GM12878 (cell line): ENCODE results near the gene RPL21. TPM values are rescaled to one million over a fixed set of nuclear protein-coding genes. Genes with fewer than 3 reads are reported as not detected.

ENCODE experiments used
- ATAC-seq: fragments of 200-7000 bp; cut with Tn5 transposase; 3 replicates; pipeline ENCODE4 v1.9.1; 2020; ENCODE audit warnings: mild to moderate bottlenecking, moderate library complexity
- BruUV-seq: library from RNA; stranded (reverse); fragments of 400-500 nt; replicated peaks from 2 replicates; lab custom pipeline; 2021; lab: Mats Ljungman, UMichigan
- CTCF ChIA-PET: fragments of 300-600 bp; sonication (Branson Sonifier 250); formaldehyde crosslinking; extraction: SDS; loops from one replicate; lab custom pipeline; 2021; ENCODE audit warnings: inconsistent platforms; lab: Yijun Ruan, JAX
- POLR2A ChIA-PET: fragments of 350-600 bp; formaldehyde crosslinking; extraction: SDS; loops from one replicate; lab custom pipeline; 2021; ENCODE audit warnings: inconsistent platforms; lab: Charles Lee
- RAD21 ChIA-PET: fragments of 300-600 bp; sonication (Branson Sonifier 250); formaldehyde crosslinking; loops from one replicate; lab custom pipeline; 2023; ENCODE audit warnings: antibody characterized with exemption; ENCODE audit not compliant: unreplicated experiment; lab: Charles Lee
- SMC1A ChIA-PET: fragments of 300-600 bp; sonication (Branson Sonifier 250); formaldehyde crosslinking; loops from one replicate; lab custom pipeline; 2023; ENCODE audit not compliant: unreplicated experiment, uncharacterized antibody; lab: Charles Lee
- DNase-seq: peaks from one replicate; pipeline ENCODE4 v3.0.0-alpha.2; 2011; ENCODE audit warnings: low read depth, low spot score
- FAIRE-seq: peaks from 3 replicates; lab custom pipeline; 2011; peaks lifted over from hg19 to GRCh38; lab: Jason Lieb, UNC
- H2AFZ ChIP-seq: 2 replicates; pipeline ENCODE4 v1.6.0; 2011; ENCODE audit warnings: low read depth, low read length, control low read depth; ENCODE audit not compliant: control insufficient read depth
- H3K27ac ChIP-seq: 2 replicates; pipeline ENCODE4 v1.5.1; 2011; ENCODE audit warnings: control low read depth; ENCODE audit not compliant: control insufficient read depth, insufficient read depth
- H3K27me3 ChIP-seq, 2 experiments: replicated peaks in 1 of 2; 2 replicates each; pipeline versions ENCODE4 v1.6.0 to v1.6.1; 2011; ENCODE audit warnings: low read length in 1 of 2; ENCODE audit not compliant: control insufficient read depth in 2 of 2, insufficient read depth in 2 of 2
- H3K36me3 ChIP-seq, 2 experiments: 2 replicates each; pipeline ENCODE4 v1.5.1; 2011; ENCODE audit warnings: low read length in 1 of 2; ENCODE audit not compliant: control insufficient read depth in 2 of 2, insufficient read depth in 2 of 2
- H3K4me1 ChIP-seq: 2 replicates; pipeline ENCODE4 v1.6.1; 2011; ENCODE audit warnings: mild to moderate bottlenecking, low read length, moderate library complexity, mixed read lengths; ENCODE audit not compliant: control insufficient read depth, insufficient read depth
- H3K4me2 ChIP-seq: 2 replicates; pipeline ENCODE4 v1.6.0; 2011; ENCODE audit warnings: control low read depth; ENCODE audit not compliant: control insufficient read depth, insufficient read depth
- H3K4me3 ChIP-seq: fragments of 200-600 bp; sonication (generic); 2 replicates; pipeline ENCODE4 v1.5.1; 2016
- H3K79me2 ChIP-seq: 2 replicates; pipeline ENCODE4 v1.6.0; 2011; ENCODE audit warnings: low read length; ENCODE audit not compliant: control insufficient read depth, insufficient read depth
- H3K9ac ChIP-seq: 2 replicates; pipeline ENCODE4 v1.8.0; 2011; ENCODE audit warnings: low read length, control low read depth, mixed read lengths; ENCODE audit not compliant: control insufficient read depth, insufficient read depth
- H3K9me3 ChIP-seq: replicated peaks from 3 replicates; pipeline ENCODE4 v1.5.1; 2011; ENCODE audit warnings: mild to moderate bottlenecking, low read length; ENCODE audit not compliant: control insufficient read depth, insufficient read depth
- H4K20me1 ChIP-seq: 2 replicates; pipeline ENCODE4 v1.6.0; 2011; ENCODE audit not compliant: control insufficient read depth, insufficient read depth
- BHLHE40 ChIP-seq, 2 experiments: fragments of 450-650 bp in 1 of 2; IDR thresholded peaks; 2 replicates each; pipeline ENCODE4 v1.6.1; 2011 to 2017; ENCODE audit warnings: low read depth in 2 of 2, borderline replicate concordance in 1 of 2, improper control_type of control experiment in 1 of 2, low read length in 1 of 2, mild to moderate bottlenecking in 1 of 2
- CHD4 ChIP-seq: fragments of 200-600 bp; sonication (generic); IDR thresholded peaks from 2 replicates; pipeline ENCODE4 v1.6.1; 2016; ENCODE audit warnings: mild to moderate bottlenecking
- GATAD2B ChIP-seq: fragments of 450-650 bp; conservative IDR thresholded peaks from 2 replicates; pipeline ENCODE4 v1.6.1; 2017; ENCODE audit warnings: low read depth, mild to moderate bottlenecking, moderate library complexity
- IKZF1 ChIP-seq: fragments of 450-650 bp; conservative IDR thresholded peaks from 2 replicates; pipeline ENCODE4 v1.6.1; 2017; ENCODE audit warnings: antibody characterized with exemption, mild to moderate bottlenecking
- JUNB ChIP-seq: IDR thresholded peaks from 2 replicates; pipeline ENCODE4 v1.6.1; 2016; ENCODE audit warnings: antibody characterized with exemption, mild to moderate bottlenecking
- JUND ChIP-seq: IDR thresholded peaks from 2 replicates; pipeline ENCODE4 v1.6.1; 2012; ENCODE audit warnings: low read depth, mild to moderate bottlenecking, low read length, improper control_type of control experiment, moderate library complexity
- KLF5 ChIP-seq: fragments of 450-650 bp; IDR thresholded peaks from 2 replicates; pipeline ENCODE4 v1.6.1; 2014; ENCODE audit warnings: mild to moderate bottlenecking; ENCODE audit not compliant: partially characterized antibody
- LARP7 ChIP-seq: fragments of 450-650 bp; IDR thresholded peaks from 2 replicates; pipeline ENCODE4 v1.6.1; 2017; ENCODE audit warnings: mild to moderate bottlenecking
- NR2F1 ChIP-seq: fragments of 450-650 bp; conservative IDR thresholded peaks from 2 replicates; pipeline ENCODE4 v1.6.1; 2017; ENCODE audit warnings: mild to moderate bottlenecking
- RAD21 ChIP-seq: IDR thresholded peaks from 2 replicates; pipeline ENCODE4 v1.6.1; 2011; ENCODE audit warnings: mild to moderate bottlenecking, low read depth, low read length, moderate library complexity; ENCODE audit not compliant: insufficient read depth
- RUNX3 ChIP-seq: IDR thresholded peaks from 2 replicates; pipeline ENCODE4 v1.6.1; 2012; ENCODE audit warnings: low read length, inconsistent platforms
- SIN3A ChIP-seq: IDR thresholded peaks from 2 replicates; pipeline ENCODE4 v1.6.1; 2012; ENCODE audit warnings: low read depth, low read length, improper control_type of control experiment
- SIX5 ChIP-seq: IDR thresholded peaks from 2 replicates; pipeline ENCODE4 v1.6.1; 2011; ENCODE audit warnings: mild to moderate bottlenecking, low read depth, low read length, moderate library complexity; ENCODE audit not compliant: severe bottlenecking
- SMC3 ChIP-seq: IDR thresholded peaks from 2 replicates; pipeline ENCODE4 v1.6.1; 2011; ENCODE audit warnings: low read length, improper control_type of control experiment, borderline replicate concordance
- TCF7 ChIP-seq: IDR thresholded peaks from 2 replicates; pipeline ENCODE4 v1.6.1; 2014; ENCODE audit warnings: antibody characterized with exemption, borderline replicate concordance
- WGBS: methylation state at CpG from one replicate; pipeline ENCODE4 v1.1.6; 2016; ENCODE audit warnings: low lambda C conversion rate; ENCODE audit not compliant: insufficient replicate concordance, insufficient coverage; ENCODE audit errors: missing lambda C conversion rate; 5-methylcytosine and 5-hydroxymethylcytosine counted together
- in situ Hi-C: fragments of 300-500 bp; cut with MboI; formaldehyde crosslinking; loops from 9 replicates; pipeline ENCODE4 v1.14.3; 2018; ENCODE audit warnings: mixed read lengths
- intact Hi-C: fragments of 100-400 bp; cut with micrococcal nuclease; formaldehyde crosslinking; loops from one replicate; pipeline ENCODE4 v1.14.2; 2022; ENCODE audit not compliant: unreplicated experiment
- polyA plus RNA-seq, 11 experiments: library from polyadenylated mRNA; depleted of rRNA in 4 of 11; unstranded in 6 of 11; stranded (reverse) in 5 of 11; fragments of >200 nt; fragmentation: Nextera tagmentation in 4 of 11; fragmentation: Illumina TruSeq in 1 of 11; extraction: Ambion mirVana in 4 of 11; extraction: Trizol in 1 of 11; gene quantifications; 1 replicate in 1 of 11; 2 replicates in 10 of 11; pipeline versions ENCODE4 v1.2.1 to v1.2.3, GENCODE V29; 2011 to 2016; ENCODE audit warnings: inconsistent platforms in 2 of 11, missing spikeins in 2 of 11, low read depth in 1 of 11
- total RNA-seq, 4 experiments: library from RNA; depleted of rRNA in 3 of 4; stranded (reverse); fragments of >200 nt in 3 of 4; fragmentation: Illumina TruSeq in 1 of 4; extraction: Trizol in 1 of 4; gene quantifications; 2 replicates each; pipeline versions ENCODE4 v1.2.1 to v1.2.3, GENCODE V29; 2013 to 2021
- TF ChIP-seq, protein P1 (sequence below), 3 experiments: IDR thresholded peaks in 2 of 3; conservative IDR thresholded peaks in 1 of 3; 2 replicates each; pipeline ENCODE4 v1.5.1; 2011; ENCODE audit warnings: low read depth in 3 of 3, low read length in 3 of 3, mild to moderate bottlenecking in 3 of 3, control low read depth in 2 of 3, moderate library complexity in 2 of 3, inconsistent platforms in 1 of 3, mixed read lengths in 1 of 3; ENCODE audit not compliant: control insufficient read depth in 2 of 3, insufficient read depth in 1 of 3; ENCODE audit errors: extremely low read depth in 1 of 3
- TF ChIP-seq, protein P2 (sequence below): IDR thresholded peaks from 2 replicates; pipeline ENCODE4 v1.6.1; 2011; ENCODE audit warnings: mild to moderate bottlenecking, low read depth, low read length, moderate library complexity; ENCODE audit not compliant: insufficient replicate concordance

The RPL21 gene
- total and polyA plus RNA-seq, 10 of the 15 experiments (the other 5 are each of a cell fraction or from before 2014, with no cell fraction given): 817 to 9,760 (median 1,698) TPM

DNA sequence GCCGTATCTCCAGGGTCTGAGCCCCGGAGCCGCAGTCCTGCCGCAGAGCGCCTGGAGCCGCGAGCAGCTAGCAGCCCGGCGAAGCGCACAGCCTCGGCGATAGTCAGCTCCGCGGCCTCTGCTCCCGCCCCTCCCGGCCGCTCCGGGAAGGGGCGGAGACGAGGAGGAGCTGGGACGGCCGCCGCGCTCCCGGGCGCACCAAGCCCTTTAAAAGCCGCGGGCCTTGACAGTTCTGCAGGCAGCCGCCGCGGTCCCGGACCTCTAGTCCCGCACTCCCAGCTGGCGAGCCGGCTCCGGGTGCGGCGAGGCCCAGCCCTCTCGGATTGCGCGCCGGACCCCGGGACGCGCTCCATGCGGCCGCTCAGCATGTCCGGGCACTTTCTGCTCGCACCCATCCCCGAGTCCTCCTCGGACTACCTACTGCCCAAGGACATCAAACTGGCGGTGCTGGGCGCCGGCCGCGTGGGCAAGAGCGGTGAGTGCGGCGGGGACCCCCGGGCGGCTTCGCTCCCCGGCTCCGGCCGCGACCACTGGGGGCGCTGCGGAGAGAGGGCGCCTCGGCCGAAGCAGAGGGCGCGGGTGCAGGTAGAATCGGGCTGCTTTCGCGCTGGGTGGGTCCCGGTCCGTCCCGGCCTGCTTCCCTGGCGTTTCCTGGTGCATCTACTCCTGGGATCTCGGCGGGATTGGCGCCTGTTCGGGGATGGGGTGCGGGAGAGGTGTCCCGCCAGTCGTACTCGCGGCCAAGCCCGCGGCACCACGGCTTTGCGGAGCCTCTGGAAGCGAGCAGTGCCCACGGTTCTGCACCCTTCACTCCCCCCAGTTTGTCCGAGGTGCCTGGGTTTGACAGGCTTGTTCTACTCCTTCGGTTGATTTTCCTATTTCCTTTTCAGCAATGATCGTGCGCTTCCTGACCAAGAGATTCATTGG is 19.5 kb downstream of the RPL21 start, which contains the start of gene RASL11A:
TSS of gene RASL11A (plus strand) at position 237 of the 927 bp plus-strand sequence. CDS start at position 352, 115 bp downstream.
- Histone ChIP-seq H3K4me2 (peak within 1 kb of the TSS; percentile 99), H2AFZ (peak within 1 kb of the TSS; percentile 91), H3K36me3 (no peaks in the 10 kb centered on the region), H3K9ac (peak within 1 kb of the TSS; percentile 54; the same call in 1 of the 2 replicates), H3K9me3 (no peaks in the 10 kb centered on the region), H3K4me1 (no peaks in the 10 kb centered on the region), H3K4me3 (peak within 1 kb of the TSS; percentile 89), H3K79me2 (no peaks in the 10 kb centered on the region), H4K20me1 (no peaks in the 10 kb centered on the region), H3K27me3 (no peaks in the 10 kb centered on the region), H3K27ac (no peak within 1 kb of the TSS)
- BruUV-seq: no TSS peak
- no peak for DNase-seq
- RAD21 ChIA-PET: interaction anchor here (1.0 to 1.1 kb wide), 2 partner anchors 139 to 286 kb away, joined by 3 read pairs; no protein-coding TSS in a partner anchor
- POLR2A ChIA-PET: no interaction called here
- SMC1A ChIA-PET: interaction anchor here (0.7 to 1.1 kb wide), 2 partner anchors 11 to 274 kb away, joined by 3 to 5 read pairs; no protein-coding TSS in a partner anchor
- peak; percentile 66 for FAIRE-seq
- 4% methylated on average over 91 of the region's 99 CpGs for WGBS
- in situ Hi-C loops: no loop called here
- intact Hi-C loops: no loop called here
- CTCF ChIA-PET: interaction anchor here (0.7 to 2.4 kb wide), 22 partner anchors 8 to 691 kb away, joined by 3 to 8 read pairs (median 3); no protein-coding TSS in a partner anchor
- ATAC-seq: peak; percentile 96
- TF ChIP-seq TCF7: no peak
- peak; percentile 67; the same call in 1 of the 2 replicates for TF ChIP-seq IKZF1
- TF ChIP-seq BHLHE40 (IDR thresholded peaks at IDR 0.05; ENCODE audit: borderline replicate concordance in 1 of 2, low read depth in 2 of 2, low read length in 1 of 2): peak; percentile 14 to 27; a peak in 1 of 4 replicates
- TF ChIP-seq, protein P1, sequence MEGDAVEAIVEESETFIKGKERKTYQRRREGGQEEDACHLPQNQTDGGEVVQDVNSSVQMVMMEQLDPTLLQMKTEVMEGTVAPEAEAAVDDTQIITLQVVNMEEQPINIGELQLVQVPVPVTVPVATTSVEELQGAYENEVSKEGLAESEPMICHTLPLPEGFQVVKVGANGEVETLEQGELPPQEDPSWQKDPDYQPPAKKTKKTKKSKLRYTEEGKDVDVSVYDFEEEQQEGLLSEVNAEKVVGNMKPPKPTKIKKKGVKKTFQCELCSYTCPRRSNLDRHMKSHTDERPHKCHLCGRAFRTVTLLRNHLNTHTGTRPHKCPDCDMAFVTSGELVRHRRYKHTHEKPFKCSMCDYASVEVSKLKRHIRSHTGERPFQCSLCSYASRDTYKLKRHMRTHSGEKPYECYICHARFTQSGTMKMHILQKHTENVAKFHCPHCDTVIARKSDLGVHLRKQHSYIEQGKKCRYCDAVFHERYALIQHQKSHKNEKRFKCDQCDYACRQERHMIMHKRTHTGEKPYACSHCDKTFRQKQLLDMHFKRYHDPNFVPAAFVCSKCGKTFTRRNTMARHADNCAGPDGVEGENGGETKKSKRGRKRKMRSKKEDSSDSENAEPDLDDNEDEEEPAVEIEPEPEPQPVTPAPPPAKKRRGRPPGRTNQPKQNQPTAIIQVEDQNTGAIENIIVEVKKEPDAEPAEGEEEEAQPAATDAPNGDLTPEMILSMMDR (IDR thresholded peaks at IDR 0.05 in 2 of 3, conservative IDR thresholded peaks at IDR 0.05 in 1 of 3; ENCODE audit: control insufficient read depth in 2 of 3, extremely low read depth in 1 of 3, insufficient read depth in 1 of 3, low read depth in 3 of 3, low read length in 3 of 3): peak; percentile 72 to 84 (median 74); a peak in 5 of 6 replicates
- TF ChIP-seq CHD4: no peak
- peak; percentile 23 for TF ChIP-seq KLF5
- TF ChIP-seq JUNB: no peak
- TF ChIP-seq, protein P2, sequence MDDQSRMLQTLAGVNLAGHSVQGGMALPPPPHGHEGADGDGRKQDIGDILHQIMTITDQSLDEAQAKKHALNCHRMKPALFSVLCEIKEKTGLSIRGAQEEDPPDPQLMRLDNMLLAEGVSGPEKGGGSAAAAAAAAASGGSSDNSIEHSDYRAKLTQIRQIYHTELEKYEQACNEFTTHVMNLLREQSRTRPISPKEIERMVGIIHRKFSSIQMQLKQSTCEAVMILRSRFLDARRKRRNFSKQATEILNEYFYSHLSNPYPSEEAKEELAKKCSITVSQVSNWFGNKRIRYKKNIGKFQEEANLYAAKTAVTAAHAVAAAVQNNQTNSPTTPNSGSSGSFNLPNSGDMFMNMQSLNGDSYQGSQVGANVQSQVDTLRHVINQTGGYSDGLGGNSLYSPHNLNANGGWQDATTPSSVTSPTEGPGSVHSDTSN: no peak
- no peak for TF ChIP-seq JUND
- TF ChIP-seq SIX5: no peak
- peak; percentile 64; the same call in 1 of the 2 replicates for TF ChIP-seq LARP7
- peak; percentile 37; the same call in 1 of the 2 replicates for TF ChIP-seq SMC3
- TF ChIP-seq RAD21: peak; percentile 44
- 0 out of 2 replicates have a peak, but pooled peaks have one; percentile 41 for TF ChIP-seq NR2F1
- 0 out of 2 replicates have a peak, but pooled peaks have one; percentile 26 for TF ChIP-seq SIN3A
- peak; percentile 21; the same call in 1 of the 2 replicates for TF ChIP-seq RUNX3
- TF ChIP-seq GATAD2B: peak; percentile 70; the same call in 1 of the 2 replicates
